Activated naive CD4-positive, alpha-beta T cell treated with anti-CD3 and anti-CD28 coated beads, Interleukin-2, amount 50 U/mL, for 72 hours (primary cell): ENCODE results near the gene TRPM1. TPM values are rescaled to one million over a fixed set of nuclear protein-coding genes. Genes with fewer than 3 reads are reported as not detected.
A peak's percentile ranks its signal among the peaks of the same experiment; 100 is the strongest.

Source experiments
- ATAC-seq, 2 donors: fragments of 150-1000 bp; cut with Tn5 transposase; 2 replicates each; pipeline ENCODE4 v1.10.0; 2021; ENCODE audit warnings: mild to moderate bottlenecking in 2 of 2, moderate library complexity in 2 of 2
- DNase-seq, 2 donors: peaks; one replicate each; pipeline ENCODE4 v3.0.0; 2021 to 2022; ENCODE audit warnings: low spot score in 2 of 2
- H3K27ac Mint-ChIP-seq, 2 donors: one replicate each; pipeline ENCODE4 v1.8.0; 2022; ENCODE audit warnings: mild to moderate bottlenecking in 2 of 2, mixed read lengths in 2 of 2
- H3K36me3 Mint-ChIP-seq, 2 donors: one replicate each; pipeline ENCODE4 v1.8.0; 2022; ENCODE audit warnings: mixed read lengths in 2 of 2
- H3K9me3 Mint-ChIP-seq, 2 donors: one replicate each; pipeline ENCODE4 v1.8.0; 2022; ENCODE audit warnings: mixed read lengths in 2 of 2
- total RNA-seq, 2 donors: library from RNA; stranded (reverse); gene quantifications; one replicate each; pipeline ENCODE4 v1.2.3, GENCODE V29; 2022

The TRPM1 gene
- total RNA-seq, 2 donors from 2014 or later, result not detected

GRCh38 chr15:31074321-31074720 lies 27.2 kb downstream of the TRPM1 start:
- H3K27ac Mint-ChIP-seq, result no peak overlapping the region

GRCh38 chr15:31070867-31071266 lies 30.7 kb downstream of the TRPM1 start:
- no peak for DNase-seq
- ATAC-seq, result no peak
- H3K9me3 Mint-ChIP-seq, result no peaks in the 10 kb centered on the region
- H3K36me3 Mint-ChIP-seq, result no peaks in the 10 kb centered on the region
- no peak overlapping the region for H3K27ac Mint-ChIP-seq

More at GRCh38 chr15:31074321-31074720, 27.2 kb downstream of the TRPM1 start:
- DNase-seq (no peak), ATAC-seq (peak in 1 of 2 donors; percentile 83)
- no peaks in the 10 kb centered on the region for H3K9me3 Mint-ChIP-seq
- H3K36me3 Mint-ChIP-seq, result no peaks in the 10 kb centered on the region

GRCh38 chr15:31069360-31070000 lies 32.0 kb downstream of the TRPM1 start:
- Mint-ChIP-seq H3K9me3 (no peaks in the 10 kb centered on the region), H3K27ac (peak overlapping the region in 1 of 2 donors; percentile 19), H3K36me3 (no peaks in the 10 kb centered on the region)
- ATAC-seq (no peak), DNase-seq (no peak)

GRCh38 chr15:31067890-31068603 lies 33.5 kb downstream of the TRPM1 start:
- no peak for ATAC-seq
- H3K27ac Mint-ChIP-seq, result no peak overlapping the region
- no peaks in the 10 kb centered on the region for H3K36me3 Mint-ChIP-seq
- no peak for DNase-seq
- H3K9me3 Mint-ChIP-seq, result no peaks in the 10 kb centered on the region

GRCh38 chr15:31065824-31066223 lies 35.7 kb downstream of the TRPM1 start:
- no peaks in the 10 kb centered on the region for H3K9me3 Mint-ChIP-seq
- H3K27ac Mint-ChIP-seq, result no peak overlapping the region
- no peaks in the 10 kb centered on the region for H3K36me3 Mint-ChIP-seq
- no peak for ATAC-seq
- no peak for DNase-seq

- no peak for ATAC-seq
- H3K9me3 Mint-ChIP-seq, result no peaks in the 10 kb centered on the region
- no peaks in the 10 kb centered on the region for H3K36me3 Mint-ChIP-seq
- no peak overlapping the region for H3K27ac Mint-ChIP-seq
- no peak for DNase-seq
Measured at GRCh38 chr15:31062911-31063310, 38.6 kb downstream of the TRPM1 start.

- Mint-ChIP-seq H3K27ac (no peak overlapping the region), H3K36me3 (no peaks in the 10 kb centered on the region), H3K9me3 (no peaks in the 10 kb centered on the region)
- no peak for ATAC-seq
- no peak for DNase-seq
Measured at GRCh38 chr15:31062310-31062847, 39.1 kb downstream of the TRPM1 start.

- H3K36me3 Mint-ChIP-seq, result no peaks in the 10 kb centered on the region
Measured at GRCh38 chr15:31060429-31061140, 40.9 kb downstream of the TRPM1 start.

GRCh38 chr15:31058236-31058962 lies 43.1 kb downstream of the TRPM1 start:
- DNase-seq (no peak), ATAC-seq (no peak)
- Mint-ChIP-seq H3K27ac (no peak overlapping the region), H3K9me3 (peaks cover 0 to 5% of the 10 kb centered on the region in 2 donors), H3K36me3 (no peaks in the 10 kb centered on the region)

More at GRCh38 chr15:31060429-31061140, 40.9 kb downstream of the TRPM1 start:
- ATAC-seq, result no peak
- Mint-ChIP-seq H3K9me3 (peaks cover 0 to 5% of the 10 kb centered on the region in 2 donors), H3K27ac (no peak overlapping the region)
- no peak for DNase-seq

- ATAC-seq (no peak), DNase-seq (no peak)
- no peak overlapping the region for H3K27ac Mint-ChIP-seq
- no peaks in the 10 kb centered on the region for H3K36me3 Mint-ChIP-seq
- H3K9me3 Mint-ChIP-seq, result no peaks in the 10 kb centered on the region
Measured at GRCh38 chr15:31051496-31052080, 49.9 kb downstream of the TRPM1 start.

GRCh38 chr15:31050953-31051352 lies 50.6 kb downstream of the TRPM1 start:
- DNase-seq (no peak), ATAC-seq (no peak)
- no peaks in the 10 kb centered on the region for H3K36me3 Mint-ChIP-seq
- H3K27ac Mint-ChIP-seq, result no peak overlapping the region
- H3K9me3 Mint-ChIP-seq, result no peaks in the 10 kb centered on the region

GRCh38 chr15:31049682-31050615 lies 51.6 kb downstream of the TRPM1 start:
- DNase-seq, result no peak
- Mint-ChIP-seq H3K36me3 (no peaks in the 10 kb centered on the region), H3K27ac (peak overlapping the region in 1 of 2 donors; percentile 60), H3K9me3 (no peaks in the 10 kb centered on the region)
- no peak for ATAC-seq

GRCh38 chr15:31049111-31049510 lies 52.4 kb downstream of the TRPM1 start:
- Mint-ChIP-seq H3K36me3 (no peaks in the 10 kb centered on the region), H3K9me3 (no peaks in the 10 kb centered on the region), H3K27ac (no peak overlapping the region)
- ATAC-seq, result no peak
- DNase-seq, result no peak

GRCh38 chr15:31047437-31047836 lies 54.1 kb downstream of the TRPM1 start:
- Mint-ChIP-seq H3K36me3 (no peaks in the 10 kb centered on the region), H3K27ac (no peak overlapping the region), H3K9me3 (no peaks in the 10 kb centered on the region)
- DNase-seq, result no peak
- no peak for ATAC-seq

GRCh38 chr15:31046759-31047359 lies 54.7 kb downstream of the TRPM1 start:
- no peaks in the 10 kb centered on the region for H3K9me3 Mint-ChIP-seq
- ATAC-seq (no peak), DNase-seq (no peak)

More at GRCh38 chr15:31046759-31047359, 54.7 kb downstream of the TRPM1 start:
- no peak overlapping the region for H3K27ac Mint-ChIP-seq
- H3K36me3 Mint-ChIP-seq, result no peaks in the 10 kb centered on the region
